ENCODE data around the gene ZNF573. TPM values are rescaled to one million over a fixed set of nuclear protein-coding genes. Genes with fewer than 3 reads are reported as not detected.

ZNF573 gene
- polyA plus RNA-seq, 1 donor (not counting 4 experiments of a cell fraction or from before 2014, with no cell fraction given), result 3.5 TPM

- no peak overlapping the region for H3K4me3 ChIP-seq (ENCODE audit: control insufficient read depth in 2 of 3, extremely low read depth in 1 of 3, insufficient read depth in 2 of 3, low read depth in 1 of 3, low read length in 3 of 3)
- FAIRE-seq (no peak), DNase-seq (ENCODE audit: low read depth, low spot score) (no peak)
- H3K27ac ChIP-seq (ENCODE audit: control insufficient read depth, insufficient read depth, low read length), result no peak overlapping the region
- no peaks in the 10 kb centered on the region for H3K9me3 ChIP-seq (ENCODE audit: control insufficient read depth, low read depth, low read length)
- dilution Hi-C loops (cut with MboI; ENCODE audit: extremely low pct_ligation_motif_present, low sequenced_read_pairs), result no loop called here
- H3K9ac ChIP-seq (ENCODE audit: control insufficient read depth, extremely low read depth, insufficient read depth, low read length), result no peak overlapping the region
- no peaks in the 10 kb centered on the region for H3K27me3 ChIP-seq (ENCODE audit: control insufficient read depth, extremely low read depth, insufficient read depth, low read length)
- H3K36me3 ChIP-seq (ENCODE audit: control insufficient read depth in 2 of 2, extremely low read depth in 1 of 2, insufficient read depth in 2 of 2, low read length in 2 of 2), result peaks cover 0 to 7% of the 10 kb centered on the region in 2 experiments
- H4K20me1 ChIP-seq (ENCODE audit: control insufficient read depth, extremely low read depth, insufficient read depth, low read length), result no peaks in the 10 kb centered on the region
- no peak for TF ChIP-seq EZH2 (IDR thresholded peaks at IDR 0.05; ENCODE audit: low read length)
- TF ChIP-seq CTCF (optimal IDR thresholded peaks at IDR 0.05 in 1 of 3, IDR thresholded peaks at IDR 0.05 in 1 of 3, conservative IDR thresholded peaks at IDR 0.05 in 1 of 3; ENCODE audit: extremely low read depth in 1 of 3, insufficient read depth in 2 of 3, low read length in 3 of 3), result no peak
- peaks cover 20% of the 10 kb centered on the region for H3K79me2 ChIP-seq (ENCODE audit: control insufficient read depth, insufficient read depth, low read length)
- no peak overlapping the region for H2AFZ ChIP-seq (ENCODE audit: control insufficient read depth, low read length)
- H3K9me1 ChIP-seq (ENCODE audit: control insufficient read depth, extremely low read depth, insufficient read depth, low read length), result no peaks in the 10 kb centered on the region
- H3K4me2 ChIP-seq (ENCODE audit: control insufficient read depth, extremely low read depth, insufficient read depth, low read depth, low read length), result no peak overlapping the region
- no peaks in the 10 kb centered on the region for H3K4me1 ChIP-seq (ENCODE audit: control insufficient read depth, extremely low read depth, insufficient read depth, low read length)
Observed at GRCh38 chr19:37716140-37716539, 63.2 kb downstream of the ZNF573 start.

- Histone ChIP-seq H3K4me1 (ENCODE audit: control insufficient read depth, extremely low read depth, insufficient read depth, low read length) (no peaks in the 10 kb centered on the region), H3K9me3 (ENCODE audit: control insufficient read depth, low read depth, low read length) (no peaks in the 10 kb centered on the region), H3K4me2 (ENCODE audit: control insufficient read depth, extremely low read depth, insufficient read depth, low read depth, low read length) (no peak overlapping the region), H4K20me1 (ENCODE audit: control insufficient read depth, extremely low read depth, insufficient read depth, low read length) (no peaks in the 10 kb centered on the region), H3K9me1 (ENCODE audit: control insufficient read depth, extremely low read depth, insufficient read depth, low read length) (no peaks in the 10 kb centered on the region), H3K4me3 (ENCODE audit: control insufficient read depth in 2 of 3, extremely low read depth in 1 of 3, insufficient read depth in 2 of 3, low read depth in 1 of 3, low read length in 3 of 3) (no peak overlapping the region), H3K36me3 (ENCODE audit: control insufficient read depth in 2 of 2, extremely low read depth in 1 of 2, insufficient read depth in 2 of 2, low read length in 2 of 2) (peaks cover 5 to 7% of the 10 kb centered on the region in 2 experiments), H3K9ac (ENCODE audit: control insufficient read depth, extremely low read depth, insufficient read depth, low read length) (no peak overlapping the region), H3K27me3 (ENCODE audit: control insufficient read depth, extremely low read depth, insufficient read depth, low read length) (no peaks in the 10 kb centered on the region), H3K27ac (ENCODE audit: control insufficient read depth, insufficient read depth, low read length) (no peak overlapping the region), H2AFZ (ENCODE audit: control insufficient read depth, low read length) (no peak overlapping the region), H3K79me2 (ENCODE audit: control insufficient read depth, insufficient read depth, low read length) (no peaks in the 10 kb centered on the region)
- dilution Hi-C loops (cut with MboI; ENCODE audit: extremely low pct_ligation_motif_present, low sequenced_read_pairs), result no loop called here
- TF ChIP-seq EZH2 (IDR thresholded peaks at IDR 0.05; ENCODE audit: low read length) (no peak), CTCF (optimal IDR thresholded peaks at IDR 0.05 in 1 of 3, IDR thresholded peaks at IDR 0.05 in 1 of 3, conservative IDR thresholded peaks at IDR 0.05 in 1 of 3; ENCODE audit: extremely low read depth in 1 of 3, insufficient read depth in 2 of 3, low read length in 3 of 3) (no peak)
- no peak for FAIRE-seq
- DNase-seq (ENCODE audit: low read depth, low spot score), result no peak
Observed at GRCh38 chr19:37706052-37706605, 73.3 kb downstream of the ZNF573 start.

Data from keratinocyte (primary cell).